GM21528 (cell line): ENCODE results near the gene PTPRJ.
"Not testable (repeated sequence)": the region's sequence is repeated elsewhere in the genome, so short reads cannot be mapped to it uniquely, and the experiment has no call there.

Experiments
- ATAC-seq: cut with Tn5 transposase; IDR thresholded peaks from one replicate; pipeline ENCODE4 v1.9.1; 2021; ENCODE audit warnings: mild to moderate bottlenecking, moderate library complexity; ENCODE audit not compliant: unreplicated experiment, low FRiP score

Gene PTPRJ

GRCh38 chr11:48177661-48178060, 197.3 kb downstream of the PTPRJ start:
- no peak for ATAC-seq

- no peak for ATAC-seq
Observed at GRCh38 chr11:48180627-48181026, 200.3 kb downstream of the PTPRJ start.

GRCh38 chr11:48182860-48183526, 202.6 kb downstream of the PTPRJ start:
- no peak for ATAC-seq

GRCh38 chr11:48184452-48184851, 204.1 kb downstream of the PTPRJ start:
- ATAC-seq, result no peak

- ATAC-seq, result not testable (repeated sequence)
Observed at GRCh38 chr11:48190906-48191654, 210.7 kb downstream of the PTPRJ start.

GRCh38 chr11:48193876-48194275, 213.5 kb downstream of the PTPRJ start:
- ATAC-seq, result no peak

- ATAC-seq, result no peak
Observed at GRCh38 chr11:48207881-48208280, 227.5 kb downstream of the PTPRJ start.

GRCh38 chr11:48210052-48210451, 229.7 kb downstream of the PTPRJ start:
- ATAC-seq, result no peak

- no peak for ATAC-seq
Observed at GRCh38 chr11:48216510-48216909, 236.2 kb downstream of the PTPRJ start, which contains the start of gene OR4B1. TSS of gene OR4B1 (plus strand) at chr11:48216810. CDS start at chr11:48216810, 0 bp downstream.
